Spleen (tissue), 11 donors: Measurements from ENCODE around the gene PARVA. TPM values are rescaled to one million over a fixed set of nuclear protein-coding genes. Genes with fewer than 3 reads are reported as not detected.

ENCODE experiments used
- DNase-seq: peaks from one replicate; pipeline ENCODE4 v3.0.0-alpha.2; 2020
- H3K27ac ChIP-seq, 8 donors: fragments of 200-600 bp; sonication (generic) in 7 of 8; 1 replicate in 4 of 8; 2 replicates in 4 of 8; pipeline versions ENCODE4 v1.5.0 to v1.8.0; 2016 to 2021; ENCODE audit warnings: inconsistent platforms in 4 of 8, mild to moderate bottlenecking in 4 of 8, moderate library complexity in 1 of 8
- H3K27me3 ChIP-seq, 7 donors: fragments of 200-600 bp; sonication (generic) in 6 of 7; replicated peaks in 1 of 7; 1 replicate in 4 of 7; 2 replicates in 3 of 7; pipeline versions ENCODE4 v1.5.0 to v1.8.0; 2016 to 2021; ENCODE audit warnings: inconsistent platforms in 3 of 7, mild to moderate bottlenecking in 1 of 7
- H3K36me3 ChIP-seq, 6 donors: fragments of 200-600 bp; sonication (generic) in 5 of 6; 1 replicate in 4 of 6; 2 replicates in 2 of 6; pipeline versions ENCODE4 v1.5.0 to v1.8.0; 2016 to 2021; ENCODE audit warnings: inconsistent platforms in 2 of 6
- H3K4me1 ChIP-seq, 6 donors: fragments of 200-600 bp; sonication (generic) in 5 of 6; 1 replicate in 3 of 6; 2 replicates in 3 of 6; pipeline versions ENCODE4 v1.5.0 to v1.8.0; 2016 to 2021; ENCODE audit warnings: inconsistent platforms in 3 of 6
- H3K4me3 ChIP-seq, 8 donors: fragments of 200-600 bp; sonication (generic) in 7 of 8; 1 replicate in 4 of 8; 2 replicates in 4 of 8; pipeline versions ENCODE4 v1.5.0 to v1.8.0; 2016 to 2021; ENCODE audit warnings: inconsistent platforms in 4 of 8, mild to moderate bottlenecking in 4 of 8, moderate library complexity in 2 of 8
- H3K9me3 ChIP-seq, 8 donors: fragments of 200-600 bp; sonication (generic) in 7 of 8; 1 replicate in 4 of 8; 2 replicates in 4 of 8; pipeline versions ENCODE4 v1.5.0 to v1.8.0; 2016 to 2021; ENCODE audit warnings: inconsistent platforms in 4 of 8
- CTCF ChIP-seq, 11 experiments: fragments of 200-600 bp in 7 of 11; fragments of 450-650 bp in 4 of 11; sonication (generic) in 4 of 11; IDR thresholded peaks in 8 of 11; conservative IDR thresholded peaks in 3 of 11; 1 replicate in 7 of 11; 2 replicates in 4 of 11; pipeline versions ENCODE4 v1.4.0 to v1.8.0; 2016 to 2021; ENCODE audit warnings: antibody characterized with exemption in 11 of 11, inconsistent platforms in 4 of 11, mild to moderate bottlenecking in 1 of 11
- POLR2A ChIP-seq, 3 donors: fragments of 450-650 bp; IDR thresholded peaks; one replicate each; pipeline ENCODE4 v1.5.1; 2017; ENCODE audit warnings: antibody characterized with exemption in 3 of 3, mild to moderate bottlenecking in 1 of 3
- POLR2AphosphoS5 ChIP-seq, 3 donors: sonication (generic); formaldehyde crosslinking; IDR thresholded peaks; one replicate each; pipeline ENCODE4 v1.5.1; 2017; ENCODE audit warnings: antibody characterized with exemption in 3 of 3
- WGBS, 5 donors: extraction: QIAGEN DNeasy Blood & Tissue Kit in 3 of 5; methylation state at CpG; one replicate each; pipeline versions ENCODE4 v1.1.5 to v1.1.7; 2013 to 2018; 5-methylcytosine and 5-hydroxymethylcytosine counted together
- intact Hi-C: fragments of 100-400 bp; cut with DNase I; formaldehyde crosslinking; loops from one replicate; pipeline ENCODE4 v1.15.0; 2023; ENCODE audit warnings: low total_unique reads
- polyA plus RNA-seq, 3 donors: library from polyadenylated mRNA; stranded (reverse); fragments of 200-250 nt; gene quantifications; one replicate each; pipeline ENCODE4 v1.2.1, GENCODE V29; 2013
- total RNA-seq, 7 donors: library from RNA; depleted of rRNA in 3 of 7; stranded (reverse); fragments of >200 nt in 3 of 7; fragmentation: NEBNext Ultra II Directional in 4 of 7; extraction: Animal tissue kit (Norgen Biotek cat#: 25700) in 4 of 7; gene quantifications; one replicate each; pipeline versions ENCODE4 v1.1.0 to v1.2.1, GENCODE V29; 2016 to 2021
- donor health status: healthy with polysubstance abuse.
- donor health status: DM: no; HTN: no; CAD: no; lungs with moderate emphysema.
- donor health status: DM: no; HTN: no; CAD: no.
- donor health status: Bipolar disorder and iron deficiency.
- donor health status: healthy.
- donor health status: DM: no; HTN: no; CAD: no.
- donor health status: DM: yes; HTN: yes; CAD: no.

PARVA gene
- total and polyA plus RNA-seq, 10 donors: 3.8 to 56.6 (median 23.3) TPM

GRCh38 chr11:12523180-12523924 lies 146.0 kb downstream of the PARVA start:
- no peak overlapping the region for H3K27ac ChIP-seq
- no peak overlapping the region for H3K4me3 ChIP-seq
- WGBS, 5 donors: 83 to 93% (median 89%) methylated on average over 9 of the region's 9 CpGs
- intact Hi-C loops: no loop called here
- no peak for DNase-seq
- no peak for TF ChIP-seq CTCF (IDR thresholded peaks at IDR 0.05 in 8 of 11, conservative IDR thresholded peaks at IDR 0.05 in 3 of 11)
- TF ChIP-seq POLR2A (IDR thresholded peaks at IDR 0.05): no peak
- TF ChIP-seq POLR2AphosphoS5 (IDR thresholded peaks at IDR 0.05): no peak
- peaks cover 0 to 14% (median 0%) of the 10 kb centered on the region in 6 donors for H3K36me3 ChIP-seq
- no peaks in the 10 kb centered on the region for H3K27me3 ChIP-seq
- no peaks in the 10 kb centered on the region for H3K9me3 ChIP-seq
- no peaks in the 10 kb centered on the region for H3K4me1 ChIP-seq

DNA sequence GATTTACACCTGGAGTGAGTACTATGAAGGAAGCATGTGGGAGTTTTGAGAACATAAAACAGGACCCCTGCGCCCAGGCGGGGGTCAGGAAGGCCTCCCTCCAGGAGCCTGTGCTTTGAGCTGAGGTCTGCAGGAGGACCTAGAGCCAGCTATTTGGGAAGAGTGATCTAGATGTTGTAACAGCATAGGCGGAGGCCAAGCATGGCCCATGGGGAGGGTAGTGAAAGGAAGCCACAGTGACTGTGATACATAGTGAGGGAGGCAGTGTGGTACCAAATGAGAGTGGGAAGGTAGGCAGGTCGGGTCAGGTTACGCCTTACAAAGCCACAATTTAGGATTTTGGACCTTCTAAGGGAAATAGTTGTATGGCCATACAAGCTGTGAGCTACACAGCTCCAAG lies 147.5 kb downstream of the PARVA start:
- Histone ChIP-seq H3K9me3 (no peaks in the 10 kb centered on the region), H3K27ac (no peak overlapping the region), H3K4me1 (no peaks in the 10 kb centered on the region), H3K27me3 (no peaks in the 10 kb centered on the region), H3K36me3 (peaks cover 0 to 14% (median 0%) of the 10 kb centered on the region in 6 donors), H3K4me3 (no peak overlapping the region)
- intact Hi-C loops: no loop called here
- DNase-seq: no peak
- 61 to 78% (median 72%) methylated on average over 5 of the region's 5 CpGs for WGBS, 5 donors
- no peak for TF ChIP-seq POLR2A (IDR thresholded peaks at IDR 0.05)
- no peak for TF ChIP-seq POLR2AphosphoS5 (IDR thresholded peaks at IDR 0.05)
- no peak for TF ChIP-seq CTCF (IDR thresholded peaks at IDR 0.05 in 8 of 11, conservative IDR thresholded peaks at IDR 0.05 in 3 of 11)

- Histone ChIP-seq H3K9me3 (no peaks in the 10 kb centered on the region), H3K36me3 (peaks cover 0 to 14% (median 0%) of the 10 kb centered on the region in 6 donors), H3K27ac (no peak overlapping the region), H3K4me3 (no peak overlapping the region), H3K27me3 (no peaks in the 10 kb centered on the region), H3K4me1 (no peaks in the 10 kb centered on the region)
- DNase-seq: no peak
- 79 to 93% (median 84%) methylated on average over 1 of the region's 1 CpG for WGBS, 5 donors
- TF ChIP-seq POLR2A (IDR thresholded peaks at IDR 0.05) (no peak), POLR2AphosphoS5 (IDR thresholded peaks at IDR 0.05) (no peak), CTCF (IDR thresholded peaks at IDR 0.05 in 8 of 11, conservative IDR thresholded peaks at IDR 0.05 in 3 of 11) (no peak)
- intact Hi-C loops: no loop called here
Measured at GRCh38 chr11:12525466-12526055, 148.2 kb downstream of the PARVA start.

GRCh38 chr11:12526789-12527188 lies 149.4 kb downstream of the PARVA start:
- H3K27ac ChIP-seq: no peak overlapping the region

More at GRCh38 chr11:12526789-12527188, 149.4 kb downstream of the PARVA start:
- Histone ChIP-seq H3K36me3 (peaks cover 0 to 14% (median 0%) of the 10 kb centered on the region in 6 donors), H3K4me3 (no peak overlapping the region), H3K9me3 (no peaks in the 10 kb centered on the region), H3K27me3 (no peaks in the 10 kb centered on the region), H3K4me1 (no peaks in the 10 kb centered on the region)
- intact Hi-C loops: no loop called here
- DNase-seq: no peak
- TF ChIP-seq POLR2A (IDR thresholded peaks at IDR 0.05) (no peak), CTCF (IDR thresholded peaks at IDR 0.05 in 8 of 11, conservative IDR thresholded peaks at IDR 0.05 in 3 of 11) (no peak), POLR2AphosphoS5 (IDR thresholded peaks at IDR 0.05) (no peak)
- WGBS, 5 donors: 56 to 100% (median 87%) methylated on average over 1 of the region's 1 CpG
